GM12801 (cell line): ENCODE results near the gene EPB41L4B.

Experiments used
- TF ChIP-seq, protein P1 (sequence below): IDR thresholded peaks from one replicate; pipeline ENCODE4 v1.5.1; 2011; ENCODE audit warnings: control low read depth; ENCODE audit not compliant: insufficient read length; ENCODE audit errors: extremely low read depth

Gene EPB41L4B

DNA sequence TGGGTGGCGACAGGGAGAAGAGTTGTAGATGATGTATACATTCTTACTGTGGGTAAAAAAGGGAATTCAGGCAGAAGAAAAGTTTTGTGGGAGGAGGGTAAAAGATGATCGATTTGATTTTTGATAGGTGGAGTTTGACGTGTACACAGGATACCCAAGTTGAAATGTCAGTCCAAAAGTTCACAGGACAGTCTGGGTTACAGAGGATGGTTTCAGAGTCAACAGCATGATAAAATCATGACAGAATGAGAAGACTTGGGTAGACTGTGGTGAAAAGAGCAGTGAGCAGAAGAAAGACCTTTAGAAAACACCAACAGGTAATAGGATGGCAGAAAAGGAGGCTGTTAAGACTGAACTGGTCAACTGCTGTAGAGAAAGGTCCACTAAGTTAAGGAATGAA, 81.6 kb downstream of the EPB41L4B start:
- TF ChIP-seq, protein P1, sequence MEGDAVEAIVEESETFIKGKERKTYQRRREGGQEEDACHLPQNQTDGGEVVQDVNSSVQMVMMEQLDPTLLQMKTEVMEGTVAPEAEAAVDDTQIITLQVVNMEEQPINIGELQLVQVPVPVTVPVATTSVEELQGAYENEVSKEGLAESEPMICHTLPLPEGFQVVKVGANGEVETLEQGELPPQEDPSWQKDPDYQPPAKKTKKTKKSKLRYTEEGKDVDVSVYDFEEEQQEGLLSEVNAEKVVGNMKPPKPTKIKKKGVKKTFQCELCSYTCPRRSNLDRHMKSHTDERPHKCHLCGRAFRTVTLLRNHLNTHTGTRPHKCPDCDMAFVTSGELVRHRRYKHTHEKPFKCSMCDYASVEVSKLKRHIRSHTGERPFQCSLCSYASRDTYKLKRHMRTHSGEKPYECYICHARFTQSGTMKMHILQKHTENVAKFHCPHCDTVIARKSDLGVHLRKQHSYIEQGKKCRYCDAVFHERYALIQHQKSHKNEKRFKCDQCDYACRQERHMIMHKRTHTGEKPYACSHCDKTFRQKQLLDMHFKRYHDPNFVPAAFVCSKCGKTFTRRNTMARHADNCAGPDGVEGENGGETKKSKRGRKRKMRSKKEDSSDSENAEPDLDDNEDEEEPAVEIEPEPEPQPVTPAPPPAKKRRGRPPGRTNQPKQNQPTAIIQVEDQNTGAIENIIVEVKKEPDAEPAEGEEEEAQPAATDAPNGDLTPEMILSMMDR, result no peak

DNA sequence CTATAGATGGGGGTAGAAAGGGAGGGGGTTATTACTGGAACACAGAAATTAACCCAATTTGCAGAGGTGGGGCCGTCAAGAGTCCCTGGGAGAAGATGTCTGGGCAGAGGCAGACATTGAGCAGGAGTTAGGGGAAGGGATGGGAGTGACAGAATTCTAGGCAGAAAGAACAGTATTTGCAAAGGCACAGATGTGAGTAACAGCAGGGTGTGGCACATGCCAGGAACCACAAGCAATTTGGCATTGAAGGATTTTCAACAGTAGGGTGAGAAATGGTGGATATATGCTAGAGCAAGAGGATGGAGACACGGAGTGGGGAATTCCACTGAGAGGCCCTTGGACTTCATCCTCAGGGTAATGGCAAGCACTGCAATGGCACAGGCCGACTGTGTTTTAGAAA, 82.2 kb downstream of the EPB41L4B start:
- TF ChIP-seq, protein P1, result no peak

DNA sequence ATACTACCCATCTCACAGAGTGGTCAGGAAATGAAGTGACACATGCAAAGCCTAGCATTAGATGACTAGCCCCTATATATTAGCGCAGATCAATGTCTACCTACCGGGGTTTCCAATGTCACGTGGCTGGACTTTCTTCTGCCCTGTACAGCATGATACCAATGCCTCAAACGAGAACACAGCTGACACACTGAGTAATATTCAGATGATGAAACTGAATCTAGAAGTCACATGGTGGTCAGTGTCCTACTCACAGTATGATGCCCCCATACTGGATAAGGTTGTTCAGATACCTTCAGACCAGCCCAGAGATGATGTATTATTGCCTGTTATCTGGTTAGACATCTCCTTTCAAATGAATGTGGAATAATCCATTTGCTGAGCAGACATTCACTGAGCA, 82.7 kb downstream of the EPB41L4B start:
- TF ChIP-seq, protein P1, result no peak

DNA sequence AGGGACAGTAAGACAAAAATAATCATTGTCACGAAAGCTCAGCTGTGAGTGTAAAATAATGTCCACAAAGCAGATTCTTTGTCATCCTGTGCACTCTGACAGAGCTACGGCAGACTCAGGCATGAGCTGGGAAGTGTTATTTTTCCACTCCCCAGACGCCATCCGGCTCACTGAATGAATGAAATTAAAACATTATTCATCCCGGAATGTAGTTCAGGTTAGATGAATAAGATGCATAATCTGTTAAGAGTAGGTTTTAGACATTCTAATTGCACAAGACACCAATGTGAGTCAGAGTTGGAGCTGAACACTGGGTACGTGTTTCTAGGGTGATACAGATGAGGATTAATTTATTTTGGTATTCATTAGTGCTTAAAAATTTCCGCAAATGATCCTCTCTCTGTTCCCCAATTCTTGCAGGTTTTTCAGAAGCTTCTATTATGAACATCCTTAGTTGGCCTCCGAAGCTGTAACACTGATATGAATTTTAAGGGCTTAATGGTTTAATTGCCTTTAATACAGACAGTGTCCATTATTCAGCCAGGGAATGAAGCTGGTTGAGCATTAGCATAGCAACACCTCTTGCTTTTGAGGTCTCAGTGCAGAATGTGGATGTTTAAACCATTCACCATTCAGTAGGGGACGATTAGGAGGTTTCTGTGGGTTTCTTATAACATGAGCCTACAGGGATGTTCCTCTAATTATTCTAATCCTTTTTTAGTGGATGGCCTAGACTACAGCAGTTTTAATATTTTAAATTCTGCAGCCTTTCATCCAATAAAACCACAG, 88.2 kb downstream of the EPB41L4B start:
- TF ChIP-seq, protein P1, result no peak

DNA sequence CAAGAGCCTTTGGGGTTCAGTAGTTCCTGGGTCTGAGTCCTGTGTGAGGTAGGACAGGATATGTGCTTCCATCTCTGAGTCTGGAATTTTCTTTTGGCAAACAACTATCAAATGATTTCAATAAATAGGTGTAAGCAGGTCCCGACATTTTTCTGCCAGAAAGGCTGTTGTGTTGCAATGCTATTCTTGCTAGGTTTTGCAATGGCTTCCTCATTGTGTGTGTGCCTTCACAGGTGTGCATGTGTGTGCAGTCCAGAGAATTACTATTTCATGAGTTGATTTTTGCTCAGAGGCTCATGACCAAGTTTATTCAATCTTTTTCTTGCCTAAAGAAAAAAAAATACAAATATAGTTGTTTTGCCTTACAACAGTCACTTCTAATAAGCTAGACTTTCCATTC, 89.3 kb downstream of the EPB41L4B start:
- TF ChIP-seq, protein P1, result no peak

DNA sequence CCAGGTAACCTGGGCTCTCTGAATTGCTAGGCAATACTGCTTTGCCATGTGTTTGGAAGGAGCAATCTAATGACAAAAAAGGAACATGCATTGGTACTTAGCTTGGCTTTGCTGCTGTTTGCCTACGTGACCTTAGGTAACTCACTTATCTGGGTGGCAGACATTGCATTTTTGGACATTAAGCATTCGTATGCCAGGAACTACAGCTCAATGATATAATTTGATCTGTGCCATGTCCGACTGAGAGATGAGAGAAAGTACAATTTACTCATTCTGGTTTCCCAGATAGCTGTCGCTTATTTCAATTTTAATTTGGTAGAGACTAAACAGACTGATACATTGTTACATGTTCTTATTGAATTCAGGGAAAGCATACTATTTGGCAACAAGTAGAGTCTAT, 90.6 kb downstream of the EPB41L4B start:
- TF ChIP-seq, protein P1, result no peak

DNA sequence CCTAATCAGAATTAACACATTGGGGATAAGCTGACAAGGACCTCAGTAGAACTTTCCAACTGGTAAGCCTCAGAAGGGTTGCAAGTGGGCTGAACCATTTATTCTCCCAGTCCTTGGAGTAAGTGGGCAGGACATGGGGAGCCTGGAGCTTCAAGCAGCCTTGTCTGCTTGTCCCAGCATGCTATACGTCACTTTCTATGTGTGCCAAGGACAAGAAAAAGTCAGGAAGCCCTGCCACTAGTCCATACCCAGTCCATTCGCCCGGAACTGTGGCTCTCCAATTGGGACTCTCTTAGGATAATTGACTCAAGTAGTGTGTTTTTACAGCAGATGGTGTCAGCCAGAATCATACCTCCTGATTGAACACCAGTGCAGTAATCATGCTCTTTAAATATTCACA, 91.2 kb downstream of the EPB41L4B start:
- TF ChIP-seq, protein P1, result no peak
